PFSK-1 (cell line): ENCODE results near the gene KCNG2.

Experiments used
- POLR2AphosphoS5 ChIP-seq: IDR thresholded peaks from 2 replicates; pipeline ENCODE4 v1.6.1; 2012; ENCODE audit warnings: low read depth, mild to moderate bottlenecking, control low read depth, low read length, moderate library complexity
- TAF1 ChIP-seq: IDR thresholded peaks from 2 replicates; pipeline ENCODE4 v1.6.1; 2012; ENCODE audit warnings: low read length, control low read depth, borderline replicate concordance; ENCODE audit not compliant: insufficient read depth

GRCh38 chr18:79772865-79773696, 24.7 kb upstream of the KCNG2 start:
- TF ChIP-seq TAF1 (no peak), POLR2AphosphoS5 (no peak)
